Measurements from ENCODE around the gene TMEM19.

DNA sequence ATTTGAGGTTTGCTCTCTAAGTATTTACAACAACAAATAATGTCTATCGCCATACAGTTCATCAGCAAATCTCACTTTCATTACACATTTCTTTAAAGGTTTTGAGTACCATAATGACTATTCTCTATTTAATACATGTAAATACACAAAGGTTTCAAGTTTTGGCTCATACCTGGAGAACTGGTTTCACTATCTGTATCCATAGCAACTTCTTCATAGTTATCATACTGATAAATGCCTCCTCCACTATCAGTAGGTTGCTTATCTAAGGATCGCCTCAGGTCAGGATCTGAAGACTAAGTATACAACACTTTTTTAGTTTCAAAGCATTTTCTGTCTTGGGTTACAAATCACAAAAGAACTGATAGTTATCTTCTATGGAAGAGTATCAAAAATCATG is 43.6 kb upstream of the TMEM19 start:
- TF ChIP-seq, protein P1, sequence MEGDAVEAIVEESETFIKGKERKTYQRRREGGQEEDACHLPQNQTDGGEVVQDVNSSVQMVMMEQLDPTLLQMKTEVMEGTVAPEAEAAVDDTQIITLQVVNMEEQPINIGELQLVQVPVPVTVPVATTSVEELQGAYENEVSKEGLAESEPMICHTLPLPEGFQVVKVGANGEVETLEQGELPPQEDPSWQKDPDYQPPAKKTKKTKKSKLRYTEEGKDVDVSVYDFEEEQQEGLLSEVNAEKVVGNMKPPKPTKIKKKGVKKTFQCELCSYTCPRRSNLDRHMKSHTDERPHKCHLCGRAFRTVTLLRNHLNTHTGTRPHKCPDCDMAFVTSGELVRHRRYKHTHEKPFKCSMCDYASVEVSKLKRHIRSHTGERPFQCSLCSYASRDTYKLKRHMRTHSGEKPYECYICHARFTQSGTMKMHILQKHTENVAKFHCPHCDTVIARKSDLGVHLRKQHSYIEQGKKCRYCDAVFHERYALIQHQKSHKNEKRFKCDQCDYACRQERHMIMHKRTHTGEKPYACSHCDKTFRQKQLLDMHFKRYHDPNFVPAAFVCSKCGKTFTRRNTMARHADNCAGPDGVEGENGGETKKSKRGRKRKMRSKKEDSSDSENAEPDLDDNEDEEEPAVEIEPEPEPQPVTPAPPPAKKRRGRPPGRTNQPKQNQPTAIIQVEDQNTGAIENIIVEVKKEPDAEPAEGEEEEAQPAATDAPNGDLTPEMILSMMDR (IDR thresholded peaks at IDR 0.05; ENCODE audit: control extremely low read depth in 1 of 3, insufficient read depth in 1 of 3, low read depth in 1 of 3, low read length in 3 of 3) = no peak
- TF ChIP-seq FOSL1 (IDR thresholded peaks at IDR 0.05; ENCODE audit: insufficient read depth, low read depth, low read length) = no peak
- TF ChIP-seq POLR2AphosphoS5 (IDR thresholded peaks at IDR 0.05; ENCODE audit: low read depth, low read length) = no peak
- no peak for TF ChIP-seq RFX5 (IDR thresholded peaks at IDR 0.05; ENCODE audit: borderline replicate concordance, low read depth, low read length)
- TF ChIP-seq GABPA (IDR thresholded peaks at IDR 0.05; ENCODE audit: borderline replicate concordance, insufficient read depth, low read length) = no peak
- TF ChIP-seq SP1 (IDR thresholded peaks at IDR 0.05; ENCODE audit: low read depth, low read length) = no peak
- no peak for TF ChIP-seq ZNF274 (IDR thresholded peaks at IDR 0.05; ENCODE audit: borderline replicate concordance, extremely low read depth, low read length)
- TF ChIP-seq POLR2A (IDR thresholded peaks at IDR 0.05; ENCODE audit: control extremely low read depth in 1 of 2, low read depth in 2 of 2, low read length in 2 of 2) = no peak
- TF ChIP-seq KDM1A (IDR thresholded peaks at IDR 0.05; ENCODE audit: borderline replicate concordance, low read length) = no peak
- no peak for TF ChIP-seq SP4 (IDR thresholded peaks at IDR 0.05; ENCODE audit: low read length)
- no peak for TF ChIP-seq CEBPB (IDR thresholded peaks at IDR 0.05; ENCODE audit: low read depth, low read length)
- no peak for TF ChIP-seq RXRA (IDR thresholded peaks at IDR 0.05; ENCODE audit: insufficient read depth, low read depth, low read length)
- TF ChIP-seq, protein P2, sequence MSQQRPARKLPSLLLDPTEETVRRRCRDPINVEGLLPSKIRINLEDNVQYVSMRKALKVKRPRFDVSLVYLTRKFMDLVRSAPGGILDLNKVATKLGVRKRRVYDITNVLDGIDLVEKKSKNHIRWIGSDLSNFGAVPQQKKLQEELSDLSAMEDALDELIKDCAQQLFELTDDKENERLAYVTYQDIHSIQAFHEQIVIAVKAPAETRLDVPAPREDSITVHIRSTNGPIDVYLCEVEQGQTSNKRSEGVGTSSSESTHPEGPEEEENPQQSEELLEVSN (IDR thresholded peaks at IDR 0.05) = no peak

Data from H1 (cell line).